HG03565 (cell line): ENCODE measurements around the gene SRRM1.
"Not testable (repeated sequence)": the region's sequence is repeated elsewhere in the genome, so short reads cannot be mapped to it uniquely, and the experiment has no call there.

Experiments
- ATAC-seq: cut with Tn5 transposase; IDR thresholded peaks from one replicate; pipeline ENCODE4 v1.9.1; 2021; ENCODE audit warnings: mild to moderate bottlenecking, moderate library complexity; ENCODE audit not compliant: unreplicated experiment

Gene SRRM1

DNA sequence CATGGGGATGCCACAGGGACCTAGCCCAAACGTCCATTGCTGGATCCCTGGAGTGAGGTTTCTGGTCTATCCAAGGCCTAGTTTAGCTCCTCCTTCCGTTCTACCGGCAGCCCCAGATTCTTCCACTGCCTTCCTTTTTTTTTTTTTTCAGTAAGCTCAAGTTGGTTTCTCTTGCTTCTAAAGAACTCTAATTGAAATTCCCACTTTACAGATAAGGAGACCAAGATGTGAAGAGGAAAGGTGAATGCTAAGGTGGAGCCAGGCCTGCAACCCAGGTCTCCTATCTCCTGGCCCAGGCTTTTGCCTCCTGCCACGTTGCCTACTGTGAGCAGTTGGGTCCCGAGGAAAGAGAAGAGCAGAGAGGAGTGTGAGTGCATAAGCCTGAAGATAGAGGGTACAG lies 70.6 kb downstream of the SRRM1 start:
- ATAC-seq, result no peak

DNA sequence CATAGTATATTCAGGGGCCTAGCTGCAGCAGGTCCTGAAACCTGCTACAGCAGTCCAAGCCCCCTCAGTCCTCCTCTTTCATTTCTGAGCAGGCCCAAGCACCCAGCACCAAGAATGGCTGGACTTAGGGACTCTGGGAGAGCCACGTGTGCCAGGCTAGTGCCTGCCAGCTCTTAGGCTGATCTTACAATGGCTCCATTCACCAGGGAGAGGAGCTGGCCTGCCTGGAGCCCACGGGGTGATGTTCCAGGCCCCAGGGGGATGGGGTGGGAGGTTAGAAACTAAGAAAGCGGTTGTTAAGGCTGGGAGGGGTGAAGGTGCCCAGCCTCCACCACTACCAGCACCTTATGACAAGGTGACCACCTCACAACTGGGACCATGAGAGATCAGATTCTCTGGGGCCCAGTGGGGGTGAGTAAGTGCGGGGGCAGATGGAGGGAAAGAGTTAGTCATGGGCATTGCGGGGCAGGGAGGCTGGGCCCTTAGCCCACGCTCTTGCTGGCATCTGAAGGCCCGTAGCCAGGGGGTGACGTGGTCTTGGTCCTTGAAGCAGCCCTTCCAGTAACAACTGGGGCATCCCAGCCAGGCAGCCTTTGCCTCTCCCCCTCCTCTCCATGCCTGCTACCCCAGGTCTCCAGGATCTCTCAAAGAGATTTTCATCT lies 71.9 kb downstream of the SRRM1 start:
- ATAC-seq, result no peak

DNA sequence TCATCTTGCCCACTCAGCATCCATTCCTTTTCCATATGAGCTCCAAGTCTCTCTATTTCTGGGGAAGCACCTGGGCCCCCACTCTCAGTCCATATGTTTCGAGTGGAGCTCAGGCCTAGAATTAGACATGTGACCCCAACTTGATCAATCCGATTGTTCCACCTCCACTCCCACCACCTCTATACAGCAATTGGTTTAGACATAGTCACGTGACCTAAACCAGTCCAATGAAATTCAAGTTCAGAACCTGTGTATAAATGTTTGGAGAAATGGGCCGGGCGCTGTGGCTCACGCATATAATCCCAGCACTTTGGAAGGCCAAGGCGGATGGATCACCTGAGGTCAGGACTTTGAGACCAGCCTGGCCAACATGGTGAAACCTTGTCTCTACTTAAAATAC lies 72.6 kb downstream of the SRRM1 start:
- no peak for ATAC-seq

DNA sequence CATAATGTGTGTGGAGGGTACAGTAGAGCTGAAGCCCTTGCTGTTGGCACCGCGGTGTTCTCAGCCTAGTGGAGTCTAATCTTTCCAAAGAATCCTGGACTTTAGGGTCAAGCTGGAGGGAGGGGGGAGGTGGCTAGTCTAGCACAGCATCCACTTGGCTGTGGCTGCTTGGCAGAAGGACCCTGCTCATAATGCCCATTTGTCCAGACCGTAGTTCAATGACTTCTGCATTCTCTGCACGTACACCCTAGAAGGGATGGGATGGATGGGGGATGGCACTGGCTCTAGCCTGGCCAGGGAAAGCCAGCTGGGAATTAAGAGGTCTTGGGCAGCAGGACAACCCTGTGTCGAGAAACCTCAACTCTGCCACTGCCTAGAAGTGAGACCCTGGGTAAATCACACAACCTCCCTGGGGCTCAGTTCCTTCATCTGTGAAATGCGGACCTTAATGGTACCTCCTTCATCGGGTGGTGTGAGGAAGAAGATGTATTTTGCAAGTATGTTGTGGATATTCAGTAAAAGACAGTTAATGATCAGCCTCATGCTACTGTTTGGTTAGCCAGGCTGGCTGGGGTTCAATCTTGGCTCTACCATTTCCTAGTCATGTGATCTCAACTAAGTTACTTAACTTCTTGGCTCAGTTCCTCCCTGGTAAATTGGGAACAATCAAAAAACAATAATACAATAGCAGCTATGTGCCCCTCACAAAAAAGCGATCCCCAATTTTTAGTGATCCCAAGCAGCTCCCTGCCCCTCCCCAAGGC lies 75.0 kb downstream of the SRRM1 start:
- ATAC-seq, result no peak

DNA sequence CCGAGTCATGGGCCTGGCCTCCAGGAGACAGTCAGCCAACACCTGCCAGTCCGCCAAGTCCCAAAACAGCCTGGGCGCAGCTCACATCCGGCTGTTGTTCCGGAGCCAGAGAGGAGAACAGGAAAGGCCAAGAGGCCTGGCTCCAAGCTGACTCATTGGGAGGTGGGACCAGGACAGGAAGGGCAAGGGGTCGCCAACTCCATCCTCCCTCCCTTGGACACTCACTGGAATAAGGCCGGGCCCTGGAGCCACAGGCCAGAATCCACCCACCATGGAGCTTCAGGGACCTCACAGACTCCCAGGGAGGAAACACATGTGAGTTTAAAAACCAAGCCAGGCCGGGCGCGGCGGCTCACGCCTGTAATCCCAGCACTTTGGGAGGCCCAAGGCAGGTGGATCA lies 77.0 kb downstream of the SRRM1 start:
- ATAC-seq, result no peak

DNA sequence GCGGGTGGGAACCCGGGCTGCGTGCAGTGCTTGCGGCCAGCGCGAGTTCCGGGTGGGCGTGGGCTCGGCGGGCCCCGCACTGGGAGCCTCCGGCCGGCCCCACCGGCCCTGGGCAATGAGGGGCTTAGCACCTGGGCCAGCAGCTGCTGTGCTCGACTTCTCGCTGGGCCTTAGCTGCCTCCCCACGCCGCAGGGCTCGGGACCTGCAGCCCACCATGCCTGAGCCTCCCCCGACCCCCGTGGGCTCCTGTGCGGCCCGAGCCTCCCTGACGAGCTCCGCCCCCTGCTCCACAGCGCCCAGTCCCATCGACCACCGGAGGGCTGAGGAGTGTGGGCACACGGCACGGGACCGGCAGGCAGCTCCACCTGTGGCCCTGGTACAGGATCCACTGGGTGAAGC lies 78.4 kb downstream of the SRRM1 start:
- no peak for ATAC-seq

DNA sequence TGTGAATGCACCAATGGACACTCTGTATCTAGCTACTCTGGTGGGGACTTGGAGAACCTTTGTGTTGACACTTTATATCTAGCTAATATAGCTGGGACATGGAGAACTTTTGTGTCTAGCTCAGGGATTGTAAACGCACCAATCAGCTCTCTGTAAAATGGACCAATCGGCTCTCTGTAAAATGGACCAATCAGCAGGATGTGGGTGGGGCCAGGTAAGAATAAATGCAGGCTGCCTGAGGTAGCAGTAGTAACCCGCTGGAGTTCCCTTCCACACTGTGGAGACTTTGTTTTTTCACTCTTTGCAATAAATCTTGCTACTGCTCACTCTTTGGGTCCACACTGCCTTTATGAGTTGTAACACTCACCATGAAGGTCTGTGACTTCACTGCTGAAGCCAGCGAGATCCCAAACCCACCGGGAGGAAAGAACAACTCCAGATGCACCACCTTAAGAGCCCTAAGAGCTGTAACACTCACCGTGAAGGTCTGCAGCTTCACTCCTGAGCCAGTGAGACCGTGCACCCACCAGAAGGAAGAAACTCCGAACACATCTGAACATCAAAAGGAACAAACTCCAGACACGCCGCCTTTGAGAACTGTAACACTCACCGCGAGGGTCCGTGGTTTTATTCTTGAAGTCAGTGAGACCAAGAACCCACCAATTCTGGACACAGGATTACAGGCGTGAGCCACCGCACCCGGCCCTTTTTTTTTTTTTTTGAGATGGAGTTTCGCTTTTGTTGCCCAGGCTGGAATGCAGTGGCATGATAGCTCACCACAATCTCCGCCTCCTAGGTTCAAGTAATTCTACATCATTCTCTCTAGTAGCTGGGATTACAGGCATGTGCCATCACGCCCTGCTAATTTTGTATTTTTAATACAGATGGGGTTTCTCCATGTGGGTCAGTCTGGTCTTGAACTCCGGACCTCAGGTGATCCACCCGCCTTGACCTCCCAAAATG lies 79.3 kb downstream of the SRRM1 start:
- ATAC-seq, result not testable (repeated sequence)
